PFSK-1 (cell line): ENCODE measurements around the gene DMRTA2.

Experiments
- FOXP2 ChIP-seq: optimal IDR thresholded peaks from 2 replicates; pipeline ENCODE3; 2011; ENCODE audit warnings: borderline replicate concordance, control low read depth, inconsistent platforms; ENCODE audit not compliant: insufficient read depth; ENCODE audit errors: extremely low read length, extremely low read depth
- POLR2AphosphoS5 ChIP-seq: IDR thresholded peaks from 2 replicates; pipeline ENCODE4 v1.6.1; 2012; ENCODE audit warnings: low read depth, mild to moderate bottlenecking, control low read depth, low read length, moderate library complexity
- REST ChIP-seq, 2 experiments: IDR thresholded peaks; 2 replicates each; pipeline versions ENCODE4 v1.6.1 to v1.8.0; 2011 to 2012; ENCODE audit warnings: low read depth in 2 of 2, low read length in 2 of 2, control low read depth in 1 of 2, inconsistent platforms in 1 of 2, mild to moderate bottlenecking in 1 of 2, moderate library complexity in 1 of 2; ENCODE audit not compliant: insufficient read depth in 1 of 2
- SIN3A ChIP-seq: IDR thresholded peaks from 2 replicates; pipeline ENCODE4 v1.6.1; 2012; ENCODE audit warnings: mild to moderate bottlenecking, low read length, moderate library complexity, borderline replicate concordance; ENCODE audit not compliant: insufficient read depth
- TAF1 ChIP-seq: IDR thresholded peaks from 2 replicates; pipeline ENCODE4 v1.6.1; 2012; ENCODE audit warnings: low read length, control low read depth, borderline replicate concordance; ENCODE audit not compliant: insufficient read depth

DMRTA2 gene

GRCh38 chr1:50424884-50425375, 1.7 kb upstream of the DMRTA2 start:
- TF ChIP-seq POLR2AphosphoS5 (no peak), REST (IDR thresholded peaks at IDR 0.05; ENCODE audit: insufficient read depth in 1 of 2, low read depth in 2 of 2, low read length in 2 of 2) (no peak), TAF1 (no peak), SIN3A (no peak), FOXP2 (no peak)

DNA sequence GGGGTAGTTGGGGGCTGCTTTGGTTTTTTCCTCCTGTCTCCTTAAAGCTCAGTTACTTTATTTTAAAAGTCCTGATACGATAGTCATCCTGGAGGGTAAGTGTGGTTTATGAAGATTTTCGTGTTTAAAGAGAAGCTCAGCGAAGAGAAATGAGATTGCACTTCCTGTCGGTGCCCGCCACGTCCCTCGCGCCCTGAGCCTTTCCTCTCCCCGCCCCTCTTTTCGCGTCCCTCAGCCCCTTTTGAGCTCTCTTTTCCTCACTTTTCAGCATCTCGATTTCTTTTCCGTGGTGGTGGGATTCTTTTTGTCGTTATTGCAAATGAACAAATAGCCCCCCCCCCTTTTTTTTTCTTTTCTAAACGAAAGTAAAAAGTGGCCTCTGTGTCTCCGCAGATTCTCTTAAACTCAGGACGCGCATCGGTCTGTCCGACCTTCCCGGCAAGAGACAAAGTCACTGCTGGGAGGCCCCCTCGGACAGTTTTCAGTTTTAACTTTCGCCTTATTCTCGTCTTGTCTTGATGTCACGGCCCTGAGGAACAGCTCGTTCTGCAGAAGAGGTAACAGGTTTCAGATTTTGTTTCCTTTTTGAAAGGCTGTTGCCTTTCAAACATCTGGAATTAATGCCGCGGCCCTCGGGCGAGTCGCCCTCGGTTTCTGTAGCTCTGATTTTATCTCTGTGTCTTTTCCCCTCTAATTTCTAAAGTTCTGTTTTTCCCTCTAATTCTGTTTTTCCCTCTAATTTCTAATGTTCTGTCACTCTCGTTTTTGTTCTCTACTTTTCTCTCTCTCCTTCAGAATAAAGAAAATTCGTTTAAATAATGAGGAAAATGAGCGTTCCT, 1.0 kb upstream of the DMRTA2 start:
- no peak for TF ChIP-seq TAF1
- TF ChIP-seq SIN3A = no peak
- no peak for TF ChIP-seq FOXP2
- no peak for TF ChIP-seq POLR2AphosphoS5
- no peak for TF ChIP-seq REST (IDR thresholded peaks at IDR 0.05; ENCODE audit: insufficient read depth in 1 of 2, low read depth in 2 of 2, low read length in 2 of 2)

- no peak for TF ChIP-seq SIN3A
- no peak for TF ChIP-seq TAF1
- TF ChIP-seq REST (IDR thresholded peaks at IDR 0.05; ENCODE audit: insufficient read depth in 1 of 2, low read depth in 2 of 2, low read length in 2 of 2) = no peak
- TF ChIP-seq FOXP2 = no peak
- no peak for TF ChIP-seq POLR2AphosphoS5
Observed at GRCh38 chr1:50423670-50424000, 392 bp upstream of the DMRTA2 start.

DNA sequence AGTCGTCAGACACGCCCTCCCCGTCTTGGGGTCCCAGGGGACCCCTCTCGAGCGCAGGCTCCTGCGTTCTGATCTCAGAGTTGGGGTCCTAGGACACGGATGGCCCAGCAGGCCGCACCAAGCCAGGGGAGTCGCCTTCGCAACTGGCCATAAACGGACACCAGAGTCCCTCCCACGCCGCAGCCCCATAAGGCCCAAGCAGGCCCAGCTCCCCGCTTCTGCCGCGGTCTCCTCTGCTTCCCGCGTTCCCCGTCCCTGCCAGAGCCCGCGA, 633 bp downstream of the DMRTA2 start:
- TF ChIP-seq TAF1 = no peak
- TF ChIP-seq POLR2AphosphoS5 = no peak
- no peak for TF ChIP-seq REST (IDR thresholded peaks at IDR 0.05; ENCODE audit: insufficient read depth in 1 of 2, low read depth in 2 of 2, low read length in 2 of 2)
- TF ChIP-seq SIN3A = no peak
- no peak for TF ChIP-seq FOXP2
